B cell (primary cell): ENCODE measurements around the gene TNFRSF17. TPM values are rescaled to one million over a fixed set of nuclear protein-coding genes. Genes with fewer than 3 reads are reported as not detected.

Experiments used
- ATAC-seq: fragments of 200-7000 bp; cut with Tn5 transposase; one replicate; pipeline ENCODE4 v1.10.0; 2021; ENCODE audit warnings: low read depth, mild to moderate bottlenecking, moderate number of reproducible peaks, moderate library complexity
- CTCF ChIA-PET: fragments of 350-600 bp; sonication (Branson Sonifier 250); formaldehyde crosslinking; loops from one replicate; lab custom pipeline; 2021; ENCODE audit warnings: antibody characterized with exemption, inconsistent platforms; lab: Charles Lee
- POLR2A ChIA-PET: fragments of 350-600 bp; sonication (Branson Sonifier 250); formaldehyde crosslinking; loops from one replicate; lab custom pipeline; 2021; ENCODE audit warnings: antibody characterized with exemption; lab: Charles Lee
- DNase-seq: peaks from one replicate; pipeline ENCODE4 v3.0.0; 2013
- H2AFZ ChIP-seq: 2 replicates; pipeline ENCODE4 v1.6.1; 2012; ENCODE audit warnings: mild to moderate bottlenecking, low read depth, low read length; ENCODE audit not compliant: insufficient read depth, poor library complexity, severe bottlenecking
- H3K27ac ChIP-seq, 2 donors: 1 replicate in 1 of 2; 2 replicates in 1 of 2; pipeline ENCODE4 v1.5.1; 2012 to 2013; ENCODE audit warnings: low read length in 2 of 2, mild to moderate bottlenecking in 2 of 2, moderate library complexity in 1 of 2
- H3K27me3 ChIP-seq, 4 experiments: fragments of 200-600 bp in 1 of 4; sonication (generic) in 1 of 4; replicated peaks in 1 of 4; 1 replicate in 2 of 4; 2 replicates in 2 of 4; pipeline versions ENCODE4 v1.6.1 to v1.7.0; 2013 to 2016; ENCODE audit warnings: low read length in 3 of 4, mild to moderate bottlenecking in 2 of 4, mixed read lengths in 1 of 4, moderate library complexity in 1 of 4; ENCODE audit not compliant: insufficient read depth in 4 of 4, control insufficient read depth in 3 of 4; ENCODE audit errors: control extremely low read depth in 1 of 4
- H3K36me3 ChIP-seq, 2 experiments: replicated peaks in 1 of 2; 1 replicate in 1 of 2; 2 replicates in 1 of 2; pipeline versions ENCODE4 v1.6.1 to v1.7.1; 2013; ENCODE audit warnings: low read length in 1 of 2; ENCODE audit not compliant: insufficient read depth in 2 of 2, control insufficient read depth in 1 of 2; ENCODE audit errors: control extremely low read depth in 1 of 2, extremely low read depth in 1 of 2
- H3K4me1 ChIP-seq, 2 donors: fragments of 200-600 bp in 1 of 2; sonication (generic) in 1 of 2; 1 replicate in 1 of 2; 2 replicates in 1 of 2; pipeline versions ENCODE4 v1.5.1 to v1.6.1; 2013 to 2017; ENCODE audit warnings: low read length in 2 of 2; ENCODE audit not compliant: control insufficient read depth in 2 of 2, insufficient read depth in 2 of 2
- H3K4me2 ChIP-seq: replicated peaks from 2 replicates; pipeline ENCODE3; 2012; ENCODE audit warnings: mild to moderate bottlenecking, low read depth, low read length; ENCODE audit not compliant: poor library complexity, severe bottlenecking
- H3K4me3 ChIP-seq, 5 experiments: fragments of 200-600 bp in 1 of 5; sonication (generic) in 1 of 5; 1 replicate in 3 of 5; 2 replicates in 2 of 5; pipeline versions ENCODE4 v1.5.1 to v1.7.0; 2011 to 2016; ENCODE audit warnings: low read length in 4 of 5, mild to moderate bottlenecking in 4 of 5, low read depth in 2 of 5, control low read depth in 1 of 5, moderate library complexity in 1 of 5; ENCODE audit not compliant: insufficient read depth in 1 of 5; ENCODE audit errors: control extremely low read depth in 1 of 5, extremely low read depth in 1 of 5
- H3K79me2 ChIP-seq: fragments of 200-600 bp; sonication (generic); one replicate; pipeline ENCODE4 v1.6.0; 2016; ENCODE audit warnings: low read length; ENCODE audit not compliant: control insufficient read depth, insufficient read depth
- H3K9ac ChIP-seq: fragments of 200-600 bp; sonication (generic); 2 replicates; pipeline ENCODE4 v1.6.1; 2017; ENCODE audit warnings: mild to moderate bottlenecking, low read length, moderate library complexity
- H3K9me3 ChIP-seq, 3 donors: one replicate each; pipeline versions ENCODE4 v1.6.1 to v1.7.1; 2013; ENCODE audit warnings: low read length in 2 of 3; ENCODE audit not compliant: control insufficient read depth in 2 of 3, insufficient read depth in 1 of 3; ENCODE audit errors: control extremely low read depth in 1 of 3
- H4K20me1 ChIP-seq: 2 replicates; pipeline ENCODE4 v1.6.0; 2012; ENCODE audit warnings: mild to moderate bottlenecking, low read length; ENCODE audit not compliant: insufficient read depth, control insufficient read depth, poor library complexity, severe bottlenecking
- H3K27ac Mint-ChIP-seq: one replicate; pipeline ENCODE4 v1.8.0; 2021; ENCODE audit warnings: mixed read lengths
- H3K27me3 Mint-ChIP-seq: one replicate; pipeline ENCODE4 v1.8.0; 2021; ENCODE audit warnings: mixed read lengths
- H3K4me1 Mint-ChIP-seq: one replicate; pipeline ENCODE4 v1.8.0; 2021; ENCODE audit warnings: mixed read lengths
- H3K4me3 Mint-ChIP-seq: one replicate; pipeline ENCODE4 v1.8.0; 2021; ENCODE audit warnings: mixed read lengths
- H3K9me3 Mint-ChIP-seq: one replicate; pipeline ENCODE4 v1.8.0; 2022; ENCODE audit warnings: mixed read lengths; ENCODE audit not compliant: insufficient read depth
- EZH2 ChIP-seq: IDR thresholded peaks from 2 replicates; pipeline ENCODE4 v1.6.1; 2012; ENCODE audit warnings: borderline replicate concordance, low read depth, mild to moderate bottlenecking, moderate library complexity, low read length; ENCODE audit not compliant: insufficient read depth, poor library complexity, severe bottlenecking
- WGBS: methylation state at CpG from one replicate; pipeline ENCODE4 v1.1.5; 2013; ENCODE audit warnings: missing lambda C conversion rate; ENCODE audit not compliant: insufficient coverage; 5-methylcytosine and 5-hydroxymethylcytosine counted together
- intact Hi-C: fragments of 100-400 bp; cut with micrococcal nuclease; formaldehyde crosslinking; loops from one replicate; pipeline ENCODE4 v1.10.0; 2022
- polyA plus RNA-seq: library from polyadenylated mRNA; depleted of rRNA; stranded (reverse); fragments of >200 nt; gene quantifications from 2 replicates; pipeline ENCODE4 v1.2.3, GENCODE V29; 2012
- total RNA-seq, 2 donors: library from RNA; stranded (reverse); fragments of 120-200 nt in 1 of 2; gene quantifications; 1 replicate in 1 of 2; 2 replicates in 1 of 2; pipeline versions ENCODE4 v1.2.3 to v1.2.4, GENCODE V29; 2013 to 2022
- TF ChIP-seq, protein P1 (sequence below): fragments of 200-600 bp; IDR thresholded peaks from one replicate; pipeline ENCODE4 v1.8.0; 2022; ENCODE audit warnings: antibody characterized with exemption, mild to moderate bottlenecking

TNFRSF17 gene
- total and polyA plus RNA-seq, 2 donors (not counting 1 experiment from before 2014, with no cell fraction given): 4.6 to 16.4 TPM

DNA sequence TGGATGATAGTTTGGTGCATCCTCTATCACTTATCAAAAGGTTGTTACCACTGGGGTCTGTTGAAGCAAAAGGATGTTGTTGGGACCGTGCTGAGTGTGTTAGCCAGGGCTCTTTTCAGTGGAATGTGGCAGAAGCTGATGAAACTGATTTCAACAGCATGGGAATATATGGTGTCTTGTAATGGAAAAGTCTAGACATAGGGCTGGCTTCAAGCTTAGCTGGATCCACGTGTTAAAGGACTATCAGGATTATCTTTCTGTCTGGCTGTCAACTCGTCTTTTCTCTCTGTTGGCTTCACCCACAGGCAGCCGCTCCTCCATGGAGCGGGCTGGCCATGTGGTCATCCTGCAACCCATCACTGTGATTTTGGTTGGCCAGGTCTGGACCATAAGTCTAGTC, 20.2 kb downstream of the TNFRSF17 start:
- ChIA-PET POLR2A (no interaction called here), CTCF (interaction anchor here (1.0 to 1.1 kb wide), 2 partner anchors 20 to 36 kb away, joined by 4 to 5 read pairs; partner anchors contain the start of gene TNFRSF17)
- H3K4me3 ChIP-seq: no peak overlapping the region
- no peaks in the 10 kb centered on the region for H3K9me3 Mint-ChIP-seq
- DNase-seq (no peak), ATAC-seq (no peak)
- TF ChIP-seq, protein P1, sequence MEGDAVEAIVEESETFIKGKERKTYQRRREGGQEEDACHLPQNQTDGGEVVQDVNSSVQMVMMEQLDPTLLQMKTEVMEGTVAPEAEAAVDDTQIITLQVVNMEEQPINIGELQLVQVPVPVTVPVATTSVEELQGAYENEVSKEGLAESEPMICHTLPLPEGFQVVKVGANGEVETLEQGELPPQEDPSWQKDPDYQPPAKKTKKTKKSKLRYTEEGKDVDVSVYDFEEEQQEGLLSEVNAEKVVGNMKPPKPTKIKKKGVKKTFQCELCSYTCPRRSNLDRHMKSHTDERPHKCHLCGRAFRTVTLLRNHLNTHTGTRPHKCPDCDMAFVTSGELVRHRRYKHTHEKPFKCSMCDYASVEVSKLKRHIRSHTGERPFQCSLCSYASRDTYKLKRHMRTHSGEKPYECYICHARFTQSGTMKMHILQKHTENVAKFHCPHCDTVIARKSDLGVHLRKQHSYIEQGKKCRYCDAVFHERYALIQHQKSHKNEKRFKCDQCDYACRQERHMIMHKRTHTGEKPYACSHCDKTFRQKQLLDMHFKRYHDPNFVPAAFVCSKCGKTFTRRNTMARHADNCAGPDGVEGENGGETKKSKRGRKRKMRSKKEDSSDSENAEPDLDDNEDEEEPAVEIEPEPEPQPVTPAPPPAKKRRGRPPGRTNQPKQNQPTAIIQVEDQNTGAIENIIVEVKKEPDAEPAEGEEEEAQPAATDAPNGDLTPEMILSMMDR: no peak
- TF ChIP-seq EZH2: no peak
- peaks cover 2 to 42% of the 10 kb centered on the region in 2 experiments for H3K36me3 ChIP-seq
- no peaks in the 10 kb centered on the region for H3K27me3 Mint-ChIP-seq
- peaks cover 58 to 62% of the 10 kb centered on the region in 2 donors for H3K4me1 ChIP-seq
- peak overlapping the region in 1 of 2 donors; percentile 7 for H3K27ac ChIP-seq
- peaks cover 71% of the 10 kb centered on the region for H3K4me1 Mint-ChIP-seq
- H3K9me3 ChIP-seq: no peaks in the 10 kb centered on the region
- H3K4me2 ChIP-seq: no peak overlapping the region
- H3K27me3 ChIP-seq: no peaks in the 10 kb centered on the region
- H2AFZ ChIP-seq: no peak overlapping the region
- H3K79me2 ChIP-seq: peaks cover 100% of the 10 kb centered on the region
- H3K9ac ChIP-seq: no peak overlapping the region
- 89% methylated on average over 4 of the region's 5 CpGs for WGBS
- no peak overlapping the region for H3K27ac Mint-ChIP-seq
- no peak overlapping the region for H3K4me3 Mint-ChIP-seq
- peaks cover 67% of the 10 kb centered on the region for H4K20me1 ChIP-seq
- intact Hi-C loops: no loop called here

- Histone ChIP-seq H3K4me1 (peaks cover 45 to 50% of the 10 kb centered on the region in 2 donors), H3K36me3 (peaks cover 2 to 40% of the 10 kb centered on the region in 2 experiments), H3K27ac (no peak overlapping the region), H4K20me1 (peaks cover 78% of the 10 kb centered on the region), H3K79me2 (peaks cover 98% of the 10 kb centered on the region), H3K4me3 (no peak overlapping the region), H2AFZ (no peak overlapping the region), H3K4me2 (no peak overlapping the region), H3K27me3 (no peaks in the 10 kb centered on the region), H3K9me3 (no peaks in the 10 kb centered on the region), H3K9ac (no peak overlapping the region)
- no peak overlapping the region for H3K27ac Mint-ChIP-seq
- no peak overlapping the region for H3K4me3 Mint-ChIP-seq
- ChIA-PET CTCF (interaction anchor here (2.1 kb wide), 1 partner anchor 81 kb away, joined by 6 read pairs; no protein-coding TSS in a partner anchor), POLR2A (interaction anchor here (0.7 kb wide), 2 partner anchors 30 to 364 kb away, joined by 6 read pairs; no protein-coding TSS in a partner anchor)
- H3K9me3 Mint-ChIP-seq: no peaks in the 10 kb centered on the region
- WGBS: 100% methylated on average over 7 of the region's 12 CpGs
- intact Hi-C loops: no loop called here
- H3K4me1 Mint-ChIP-seq: peaks cover 68% of the 10 kb centered on the region
- TF ChIP-seq, protein P1: no peak
- no peak for TF ChIP-seq EZH2
- DNase-seq: no peak
- no peak for ATAC-seq
- H3K27me3 Mint-ChIP-seq: no peaks in the 10 kb centered on the region
These were observed 21.6 kb downstream of the TNFRSF17 start for GRCh38 chr16:11986521-11987057.
